Activated T-cell treated with anti-CD3 and anti-CD28 coated beads, Interleukin-2, amount 50 U/mL, for 4 hours (primary cell): ENCODE results near the gene CACNB3. TPM values are rescaled to one million over a fixed set of nuclear protein-coding genes. Genes with fewer than 3 reads are reported as not detected.
"Not testable (repeated sequence)": the region's sequence is repeated elsewhere in the genome, so short reads cannot be mapped to it uniquely, and the experiment has no call there.

Experiments used
- ATAC-seq, 2 donors: fragments of 200-7000 bp; cut with Tn5 transposase; one replicate each; pipeline ENCODE4 v1.10.0; 2021
- DNase-seq: peaks from one replicate; pipeline ENCODE4 v3.0.0-alpha.2; 2020
- H3K27me3 Mint-ChIP-seq: one replicate; pipeline ENCODE4 v1.8.0; 2021; ENCODE audit warnings: low read depth, mixed read lengths
- H3K36me3 Mint-ChIP-seq: one replicate; pipeline ENCODE4 v1.8.0; 2022; ENCODE audit warnings: mixed read lengths; ENCODE audit not compliant: insufficient read depth
- H3K4me1 Mint-ChIP-seq: one replicate; pipeline ENCODE4 v1.8.0; 2021; ENCODE audit warnings: low read depth, mixed read lengths
- H3K4me3 Mint-ChIP-seq: one replicate; pipeline ENCODE4 v1.8.0; 2021; ENCODE audit warnings: mild to moderate bottlenecking, moderate library complexity, mixed read lengths
- H3K9me3 Mint-ChIP-seq: one replicate; pipeline ENCODE4 v1.8.0; 2021; ENCODE audit warnings: mixed read lengths
- total RNA-seq, 3 donors: library from RNA; stranded (reverse); gene quantifications; one replicate each; pipeline ENCODE4 v1.2.1, GENCODE V29; 2021

Gene CACNB3
- total RNA-seq, 3 donors from 2014 or later, result 1.7 to 3.5 (median 2.3) TPM

GRCh38 chr12:48866052-48866711 is 47.9 kb downstream of the CACNB3 start:
- Mint-ChIP-seq H3K27me3 (peaks cover 26% of the 10 kb centered on the region), H3K4me1 (peaks cover 26% of the 10 kb centered on the region), H3K36me3 (no peaks in the 10 kb centered on the region), H3K4me3 (peak overlapping the region; percentile 86), H3K9me3 (no peaks in the 10 kb centered on the region)
- peak; percentile 57 to 64 for ATAC-seq
- DNase-seq, result no peak

DNA sequence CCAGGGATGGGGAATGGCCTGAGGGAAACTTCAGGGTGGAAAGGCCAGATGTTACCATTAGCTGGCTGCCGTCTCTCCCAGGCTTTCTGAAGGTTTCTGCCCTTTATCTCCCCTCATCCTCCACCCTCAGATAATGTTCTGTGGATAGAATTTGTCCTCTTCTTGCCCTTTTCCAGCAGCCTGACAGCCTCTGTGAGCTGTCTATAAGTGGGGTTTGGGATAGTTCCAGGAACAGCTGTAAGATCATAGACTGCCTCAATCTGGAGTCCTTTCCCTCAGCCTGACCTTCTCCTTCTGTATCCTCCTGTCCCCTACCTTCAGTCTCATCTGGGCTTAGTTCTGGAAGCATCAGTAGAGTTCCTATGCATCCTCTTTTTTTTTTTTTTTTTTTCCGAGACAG is 50.2 kb downstream of the CACNB3 start:
- ATAC-seq (no peak), DNase-seq (no peak)
- Mint-ChIP-seq H3K36me3 (no peaks in the 10 kb centered on the region), H3K9me3 (no peaks in the 10 kb centered on the region), H3K4me1 (peaks cover 26% of the 10 kb centered on the region), H3K4me3 (no peak overlapping the region), H3K27me3 (peaks cover 12% of the 10 kb centered on the region)

DNA sequence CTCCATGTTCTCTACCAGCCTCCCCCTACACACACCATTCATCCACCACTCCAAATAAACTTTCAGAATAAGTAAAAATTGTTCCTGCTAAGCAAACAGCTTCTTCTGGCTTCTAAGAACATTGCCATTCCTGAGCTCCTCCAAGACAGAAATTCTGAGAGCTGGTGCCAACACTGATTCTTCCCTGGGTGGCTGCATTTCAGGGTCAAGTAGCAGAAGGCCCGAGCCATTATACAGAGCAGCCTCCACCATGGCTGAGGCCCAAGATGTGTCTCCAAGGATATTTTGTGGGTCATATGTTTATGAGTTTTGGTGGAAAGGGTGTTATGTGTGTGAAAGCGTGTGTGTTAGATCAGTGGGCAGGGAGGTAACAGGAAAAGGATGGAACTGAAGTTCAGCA is 50.9 kb downstream of the CACNB3 start:
- H3K4me1 Mint-ChIP-seq, result peaks cover 20% of the 10 kb centered on the region
- no peaks in the 10 kb centered on the region for H3K9me3 Mint-ChIP-seq
- ATAC-seq, result no peak
- DNase-seq, result no peak
- H3K36me3 Mint-ChIP-seq, result no peaks in the 10 kb centered on the region
- no peak overlapping the region for H3K4me3 Mint-ChIP-seq
- H3K27me3 Mint-ChIP-seq, result peaks cover 5% of the 10 kb centered on the region

DNA sequence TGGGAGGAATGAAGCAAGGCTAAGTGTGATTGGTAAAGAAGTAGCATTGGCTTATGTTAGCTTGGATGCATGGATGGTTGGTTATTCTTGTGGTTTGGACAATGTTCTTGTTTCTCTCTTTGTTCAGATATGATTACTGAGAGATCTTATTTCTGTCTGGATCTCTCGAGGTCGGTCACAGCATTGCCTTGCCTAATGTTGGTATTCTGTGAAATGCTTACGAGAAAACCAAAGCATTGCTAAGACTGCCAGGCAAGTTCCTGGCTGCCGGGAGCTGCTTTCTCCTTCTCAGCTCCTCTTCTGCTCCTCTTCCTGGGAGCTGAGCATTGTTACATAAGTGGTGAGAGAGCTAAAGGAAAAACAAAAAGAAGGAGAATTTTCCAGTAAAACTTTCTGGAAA is 54.8 kb downstream of the CACNB3 start:
- Mint-ChIP-seq H3K4me3 (no peak overlapping the region), H3K27me3 (peaks cover 3% of the 10 kb centered on the region), H3K4me1 (no peaks in the 10 kb centered on the region), H3K36me3 (no peaks in the 10 kb centered on the region), H3K9me3 (no peaks in the 10 kb centered on the region)
- no peak for DNase-seq
- no peak for ATAC-seq

DNA sequence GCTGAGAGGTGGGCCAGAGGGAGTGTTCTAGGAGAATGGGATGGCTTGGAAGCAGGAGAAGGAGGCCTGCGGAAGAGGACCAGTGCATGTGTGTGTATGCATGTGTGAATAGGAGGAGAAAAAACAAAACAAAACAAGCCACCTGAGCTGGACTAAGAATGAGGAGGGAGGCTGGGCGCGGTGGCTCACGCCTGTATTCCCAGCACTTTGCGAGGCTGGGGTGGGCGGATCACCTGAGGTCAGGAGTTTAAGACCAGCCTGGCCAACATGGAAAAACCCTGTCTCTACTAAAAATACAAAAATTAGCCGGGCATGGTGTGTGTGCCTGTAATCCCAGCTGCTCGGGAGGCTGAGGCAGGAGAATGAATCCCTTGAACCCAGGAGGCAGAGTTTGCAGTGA is 55.2 kb downstream of the CACNB3 start:
- H3K4me3 Mint-ChIP-seq, H3K4me1 Mint-ChIP-seq, H3K9me3 Mint-ChIP-seq, ATAC-seq, DNase-seq, H3K27me3 Mint-ChIP-seq, H3K36me3 Mint-ChIP-seq: not testable (repeated sequence)

- DNase-seq (no peak), ATAC-seq (no peak)
- no peaks in the 10 kb centered on the region for H3K4me1 Mint-ChIP-seq
- H3K36me3 Mint-ChIP-seq, result no peaks in the 10 kb centered on the region
- H3K9me3 Mint-ChIP-seq, result no peaks in the 10 kb centered on the region
- peaks cover 12% of the 10 kb centered on the region for H3K27me3 Mint-ChIP-seq
- no peak overlapping the region for H3K4me3 Mint-ChIP-seq
Measured at GRCh38 chr12:48875944-48876515, 57.7 kb downstream of the CACNB3 start.

Other genes with a start within 250 kb of the CACNB3 start
- gene LALBA, start 248.4 kb upstream of the CACNB3 start, total RNA-seq, result not detected
- 10 to 100 TPM; 47.9 to 68.1 (median 68.0) TPM for gene KANSL2, start 136.3 kb upstream of the CACNB3 start, total RNA-seq
- gene CCNT1, start 101.8 kb upstream of the CACNB3 start, total RNA-seq, result 10 to 100 TPM; 33.7 to 37.7 (median 35.9) TPM
- under 1 TPM; 0.22 to 0.53 (median 0.40) TPM for gene ADCY6, start 29.4 kb upstream of the CACNB3 start, total RNA-seq
- gene DDX23, start 33.7 kb downstream of the CACNB3 start, total RNA-seq, result 100 to 1,000 TPM; 117 to 127 (median 126) TPM
- 1 to 10 TPM; 1.3 to 2.2 (median 2.0) TPM for gene RND1, start 47.4 kb downstream of the CACNB3 start, total RNA-seq
- gene FKBP11, start 107.0 kb downstream of the CACNB3 start, total RNA-seq, result 100 to 1,000 TPM; 119 to 171 (median 134) TPM
- 100 to 1,000 TPM in 2 of 3 donors, 10 to 100 TPM in 1; 98.6 to 110 (median 109) TPM for gene ARF3, start 139.0 kb downstream of the CACNB3 start, total RNA-seq
- under 1 TPM; 0.13 to 0.46 (median 0.24) TPM for gene WNT10B, start 153.2 kb downstream of the CACNB3 start, total RNA-seq
- gene WNT1, start 159.8 kb downstream of the CACNB3 start, total RNA-seq, result not detected
- 1 to 10 TPM in 2 of 3 donors, under 1 TPM in 1; 0.57 to 1.4 (median 1.2) TPM for gene DDN, start 180.9 kb downstream of the CACNB3 start, total RNA-seq
- 10 to 100 TPM; 68.1 to 70.6 (median 68.4) TPM for gene PRKAG1, start 200.3 kb downstream of the CACNB3 start, total RNA-seq
- 100 to 1,000 TPM; 102 to 106 (median 105) TPM for gene KMT2D, start 242.3 kb downstream of the CACNB3 start, total RNA-seq